HG03571 (cell line): ENCODE data around the gene PCCB.
"Not testable (repeated sequence)": the region's sequence is repeated elsewhere in the genome, so short reads cannot be mapped to it uniquely, and the experiment has no call there.

Source experiments
- ATAC-seq: cut with Tn5 transposase; IDR thresholded peaks from one replicate; pipeline ENCODE4 v1.9.1; 2021; ENCODE audit not compliant: unreplicated experiment

The PCCB gene

DNA sequence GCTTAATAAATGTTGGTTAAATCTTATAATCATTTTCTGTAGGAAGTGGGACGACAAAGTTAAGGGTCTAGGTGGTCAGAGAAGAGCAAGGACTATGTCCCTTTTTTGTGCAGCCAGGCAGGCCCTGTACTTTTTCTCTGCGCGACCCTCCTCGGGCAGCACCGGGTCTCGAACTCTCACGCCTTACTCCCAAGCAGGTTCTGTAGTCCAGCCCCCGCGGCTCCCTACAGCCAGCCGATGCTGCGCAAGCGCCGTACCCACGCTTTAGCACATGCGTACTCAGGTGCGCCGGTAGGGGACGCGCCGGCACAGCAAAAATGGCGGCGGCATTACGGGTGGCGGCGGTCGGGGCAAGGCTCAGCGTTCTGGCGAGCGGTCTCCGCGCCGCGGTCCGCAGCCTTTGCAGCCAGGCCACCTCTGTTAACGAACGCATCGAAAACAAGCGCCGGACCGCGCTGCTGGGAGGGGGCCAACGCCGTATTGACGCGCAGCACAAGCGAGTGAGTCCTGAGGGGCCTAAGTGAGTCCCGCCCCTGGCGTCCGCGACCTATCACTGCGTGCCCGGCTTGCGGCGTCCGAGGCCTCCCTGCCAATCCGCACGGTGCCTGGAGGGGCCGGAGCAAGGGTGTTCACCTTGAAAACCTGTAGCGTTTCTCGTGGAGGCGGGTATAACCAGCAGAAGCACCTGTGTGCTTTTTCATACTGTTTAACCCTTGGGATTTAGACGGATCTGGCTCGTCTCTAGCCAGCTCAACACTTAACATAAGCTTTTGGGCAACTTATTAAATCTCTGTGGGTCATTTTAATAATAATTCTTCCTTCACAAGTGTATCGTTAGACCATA is at the start of gene PCCB:
Gene PCCB, plus strand, starts transcription at position 282 of the 844 bp plus-strand sequence. Its CDS starts 36 bp downstream, at position 318.
- ATAC-seq, result peak; percentile 98

DNA sequence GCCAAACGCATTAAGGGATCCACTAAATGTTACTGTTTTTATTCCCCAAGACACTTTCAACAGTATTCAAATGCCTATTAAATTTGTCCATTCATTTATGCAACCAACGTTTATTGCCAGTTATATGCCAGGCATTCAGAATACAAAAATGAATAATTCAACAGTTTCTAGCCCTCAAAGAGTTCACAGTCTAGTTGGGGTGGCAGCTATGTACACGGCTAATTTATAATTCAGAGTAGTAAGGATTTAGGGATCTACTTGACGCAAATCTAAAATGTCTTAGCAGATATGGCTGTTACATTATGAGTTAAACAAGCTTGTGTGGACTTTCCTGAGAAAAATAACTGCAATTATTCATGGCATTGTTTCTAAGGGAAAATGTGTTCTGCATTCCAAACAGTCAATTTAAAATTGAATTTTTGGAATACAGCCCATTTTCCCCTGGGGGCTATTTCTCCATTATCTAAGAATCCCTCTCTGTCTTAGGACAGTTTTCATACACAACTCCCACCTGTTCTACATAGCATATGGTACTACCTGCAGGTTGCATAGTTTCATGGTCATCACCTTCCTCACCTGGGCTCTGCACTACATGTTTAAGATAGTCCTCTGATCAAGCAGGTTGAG is 42.5 kb upstream of the PCCB start:
- ATAC-seq, result no peak

DNA sequence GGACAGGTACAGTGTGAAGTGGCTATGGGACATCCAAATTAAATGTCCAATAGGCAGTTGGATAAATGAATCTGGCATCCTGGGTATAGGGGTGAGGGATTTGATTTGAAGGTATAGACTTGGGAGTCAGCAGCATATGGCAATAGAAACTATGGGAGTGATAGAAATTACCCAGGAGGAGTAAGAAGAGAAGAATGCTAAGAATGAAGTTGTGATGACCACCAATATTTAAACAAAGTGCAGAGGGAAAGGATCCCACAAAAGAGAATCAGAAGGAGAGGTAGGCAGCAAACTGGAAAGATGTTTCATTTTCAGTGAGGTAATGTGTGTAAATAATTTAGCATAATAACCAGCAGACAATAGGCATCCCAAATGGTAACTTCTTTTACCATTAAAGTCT is 40.2 kb upstream of the PCCB start:
- ATAC-seq, result no peak

DNA sequence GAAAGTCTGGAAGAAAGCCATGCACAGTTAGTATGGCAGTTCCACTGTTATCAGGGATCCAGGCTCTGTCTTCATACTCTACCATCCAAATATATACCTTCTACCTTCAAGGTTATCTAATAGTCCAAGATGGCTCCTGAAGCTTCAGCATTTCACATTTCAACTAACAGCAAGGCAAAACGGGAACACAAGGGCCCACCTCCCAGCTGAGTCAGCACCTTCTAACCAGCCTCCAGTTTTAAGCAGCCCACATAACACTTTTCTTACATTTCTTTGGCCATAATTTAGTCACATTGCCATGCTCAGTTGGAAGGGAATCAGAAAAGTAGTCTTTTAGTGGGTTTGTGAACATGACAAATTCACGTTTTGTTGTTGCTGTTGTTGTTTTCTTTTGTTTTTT is 38.6 kb upstream of the PCCB start:
- ATAC-seq, result no peak

DNA sequence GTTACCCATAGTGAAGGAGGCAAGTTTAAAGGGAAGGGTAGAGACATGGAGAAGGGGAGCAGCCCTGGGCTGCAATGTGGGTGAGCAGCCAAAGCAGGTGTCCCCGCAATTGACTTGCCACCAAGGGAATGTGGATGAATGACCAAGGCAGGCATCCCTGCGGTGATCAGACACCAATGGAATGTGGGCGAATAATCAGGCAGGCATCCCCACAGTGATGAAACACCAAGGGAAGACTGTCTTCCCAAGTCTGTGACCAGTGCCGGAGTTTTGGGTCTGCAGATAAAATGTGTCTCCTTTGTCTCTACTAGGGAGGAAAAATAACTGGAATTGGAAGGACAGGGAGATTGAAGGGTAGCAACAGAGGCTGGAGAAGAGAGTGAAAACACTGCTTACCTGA is 27.4 kb upstream of the PCCB start:
- not testable (repeated sequence) for ATAC-seq

DNA sequence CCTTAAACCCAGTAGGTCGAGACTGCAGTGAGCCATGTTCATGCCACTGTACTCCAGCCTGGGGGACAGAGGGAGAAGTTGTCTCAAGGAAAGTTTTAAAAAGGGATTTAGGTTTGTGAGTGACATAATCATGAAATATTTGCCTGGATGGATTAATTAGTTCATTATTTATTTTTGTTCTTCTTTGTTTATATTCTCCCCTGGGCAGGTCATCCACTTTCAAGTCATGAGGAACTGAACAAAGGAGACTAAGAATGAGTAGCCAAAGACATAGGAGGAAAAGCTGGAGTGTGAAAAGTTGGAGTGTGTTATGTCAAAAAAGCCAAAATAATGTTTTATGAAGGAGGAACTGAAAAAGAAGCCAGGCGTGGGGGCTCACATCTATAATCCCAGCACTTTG is 17.7 kb upstream of the PCCB start:
- no peak for ATAC-seq

DNA sequence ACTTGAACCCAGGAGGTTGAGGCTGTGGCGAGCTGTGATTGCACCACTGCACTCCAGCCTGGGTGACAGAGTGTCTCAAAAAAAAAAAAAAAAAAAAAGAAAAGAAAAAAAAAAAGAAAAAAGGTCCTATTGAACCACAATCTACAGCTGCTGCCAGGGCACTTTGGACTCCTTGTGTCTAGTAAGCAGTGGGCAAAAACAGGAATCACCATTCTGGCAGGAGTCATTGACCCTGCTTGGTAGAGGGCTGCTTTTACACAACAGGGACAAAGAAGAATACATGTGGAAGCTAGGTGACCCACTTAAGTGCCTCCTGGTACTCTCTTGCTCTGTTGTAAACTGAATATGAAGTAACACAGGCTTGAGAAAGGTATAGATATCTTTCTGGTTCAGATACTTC is 14.6 kb upstream of the PCCB start:
- no peak for ATAC-seq

DNA sequence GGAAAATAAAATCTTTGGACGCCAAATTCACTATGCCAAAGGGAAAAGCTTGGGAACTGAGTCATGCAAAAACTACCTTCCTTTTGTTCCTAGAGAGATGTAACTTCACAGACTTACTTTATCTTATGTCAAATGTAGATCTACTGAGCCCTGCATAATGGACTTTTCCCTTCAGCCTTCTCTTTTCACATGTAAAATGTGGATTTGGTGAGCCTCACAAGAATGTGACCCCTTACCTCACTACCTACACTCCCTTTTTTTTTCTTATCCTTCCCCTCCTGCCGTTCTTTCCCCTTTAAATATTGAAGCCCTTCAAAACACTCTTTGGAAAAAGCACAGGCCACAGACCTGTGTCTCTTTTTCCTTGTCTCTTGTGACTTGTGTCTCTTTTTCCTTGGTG is 14.0 kb upstream of the PCCB start:
- ATAC-seq, result no peak

DNA sequence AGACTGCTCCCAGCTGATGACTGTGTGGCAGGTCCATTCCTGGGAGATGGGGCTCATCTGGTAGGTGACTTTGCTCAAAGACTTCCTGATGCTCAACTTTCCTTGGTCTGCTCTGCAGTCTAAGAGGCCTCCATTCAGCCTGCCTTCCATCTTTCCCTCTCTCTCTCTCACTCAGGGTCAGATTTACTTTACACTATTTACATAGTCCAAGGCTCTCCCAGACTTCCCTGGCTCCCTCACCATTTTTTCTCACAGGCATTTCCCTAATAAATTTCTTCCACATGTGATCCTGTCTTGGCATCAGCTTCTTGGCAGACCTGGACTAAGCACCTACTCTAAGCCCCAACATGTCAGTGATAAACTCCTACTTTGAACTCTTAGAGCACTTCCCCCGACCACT is 13.0 kb upstream of the PCCB start:
- ATAC-seq, result no peak

DNA sequence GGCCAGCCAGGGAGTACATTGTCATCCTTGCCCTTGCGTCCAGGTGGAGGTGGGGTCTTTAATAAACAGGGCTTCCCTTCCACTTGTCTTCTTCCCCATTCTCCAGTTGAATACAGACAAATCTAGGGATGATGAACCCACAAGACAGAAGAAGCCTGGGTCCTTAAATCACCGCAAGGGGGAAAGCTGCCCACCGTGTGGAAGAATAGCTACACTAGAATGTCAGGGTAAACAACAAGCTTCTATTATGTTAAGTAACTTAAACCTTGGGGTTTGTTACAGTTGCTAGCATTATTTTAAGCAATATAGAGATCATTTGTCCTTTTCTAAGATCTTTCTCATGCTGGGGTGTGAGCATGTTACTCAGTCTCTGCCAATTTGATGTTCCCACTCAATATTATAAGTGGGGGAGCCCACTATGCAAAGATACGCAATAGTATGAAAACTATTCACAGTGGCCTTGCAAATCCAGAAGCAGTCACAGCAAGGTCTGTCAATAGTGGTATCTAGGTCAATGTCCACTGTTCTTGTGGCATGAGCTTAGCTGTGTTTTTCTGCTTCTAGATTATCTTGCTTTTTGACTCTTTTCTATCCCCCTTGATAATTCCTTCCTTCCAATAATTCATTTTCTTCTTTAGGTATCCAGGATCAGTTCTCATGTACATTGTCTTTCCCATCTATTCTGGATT is 12.0 kb upstream of the PCCB start:
- ATAC-seq, result no peak

DNA sequence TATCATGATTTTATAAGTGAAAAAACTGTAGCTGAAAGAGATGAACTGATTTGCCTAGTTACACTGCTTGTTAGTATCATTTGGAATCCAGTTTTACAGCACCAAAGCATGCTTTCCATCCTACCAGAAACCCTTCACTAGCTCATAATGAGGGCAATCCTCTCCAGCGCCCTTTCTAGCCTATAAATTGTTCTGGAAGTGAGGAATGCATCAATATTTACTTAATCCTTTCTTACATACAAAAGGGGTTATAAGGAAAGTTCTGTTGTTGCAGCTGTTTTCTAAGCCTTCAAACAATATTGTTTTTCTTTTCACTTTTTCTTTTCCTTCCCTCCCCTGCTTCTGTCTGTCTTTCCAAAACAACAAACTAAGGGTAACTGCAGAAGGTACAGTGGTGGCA is 11.0 kb upstream of the PCCB start:
- no peak for ATAC-seq

DNA sequence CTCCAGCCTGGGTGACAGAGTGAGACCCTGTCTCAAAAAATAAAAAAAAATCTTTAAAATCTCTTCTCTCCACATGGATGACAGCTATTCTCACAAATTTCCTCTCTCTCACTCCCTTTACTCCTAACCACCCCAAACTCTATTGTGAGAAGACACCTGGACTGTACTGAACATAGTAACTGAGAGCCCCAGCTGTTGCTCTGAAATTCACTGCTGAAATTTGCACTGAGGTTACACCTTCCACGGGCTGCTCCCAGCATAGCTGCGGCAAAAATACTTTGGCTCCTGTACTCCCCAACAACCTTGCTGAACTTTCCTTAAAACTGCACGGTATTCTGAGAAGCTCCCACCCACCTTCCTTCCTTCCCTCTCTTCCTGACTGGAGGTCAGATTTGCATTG is 4.4 kb upstream of the PCCB start:
- no peak for ATAC-seq

DNA sequence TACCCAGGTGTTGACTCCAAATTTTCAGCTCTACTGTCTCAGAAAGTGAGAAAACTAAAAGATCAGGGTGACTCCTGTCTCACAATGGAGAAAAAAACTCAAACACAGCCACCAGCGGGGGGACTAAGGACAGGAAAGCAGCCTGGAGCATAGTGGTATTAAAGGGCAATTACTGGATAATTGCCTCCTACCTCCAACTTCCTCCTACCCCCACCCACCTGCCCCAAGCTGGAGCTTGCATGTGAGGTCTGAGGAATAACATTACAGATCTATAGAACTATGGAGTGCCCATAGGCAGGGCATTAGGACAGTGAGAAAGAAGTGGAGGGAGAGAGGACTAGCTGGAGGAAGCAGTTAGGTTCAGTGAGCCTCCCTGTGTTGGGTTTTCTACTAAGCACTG is 2.7 kb upstream of the PCCB start:
- ATAC-seq, result no peak

DNA sequence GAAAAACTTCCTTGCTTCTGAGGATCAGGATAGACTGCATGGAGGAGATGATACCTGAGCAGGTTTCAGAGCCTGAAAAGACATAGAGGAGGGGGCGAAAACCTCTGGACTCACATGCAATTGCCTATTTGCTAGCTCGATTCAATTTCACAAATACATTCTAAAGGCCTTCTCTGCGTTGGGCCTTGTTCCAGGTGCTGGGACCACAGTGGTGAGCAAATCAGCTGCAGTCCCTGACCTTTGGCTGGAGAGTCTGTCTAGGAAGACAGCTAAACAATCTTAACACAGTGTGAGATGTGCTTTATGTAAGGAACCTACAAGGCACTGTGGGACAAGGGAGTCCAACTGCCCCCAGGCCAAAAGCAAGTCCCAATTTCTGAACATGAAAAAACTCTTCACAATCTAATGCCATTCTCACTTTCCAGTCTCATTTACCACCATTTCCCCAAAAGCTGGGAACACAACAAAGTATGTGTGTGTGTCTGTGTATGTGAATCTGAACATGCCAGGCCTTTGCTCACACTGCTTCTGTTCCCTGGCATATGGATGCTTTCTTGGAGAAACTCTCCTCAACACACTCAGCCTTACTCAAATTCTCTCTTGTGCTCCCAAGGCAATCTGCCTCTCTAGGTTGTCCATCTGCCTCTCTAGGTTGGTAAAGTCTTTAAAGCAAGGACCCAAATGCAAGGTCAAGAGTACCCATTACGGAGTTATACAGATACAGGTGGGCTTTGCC is 2.1 kb upstream of the PCCB start:
- ATAC-seq, result no peak

DNA sequence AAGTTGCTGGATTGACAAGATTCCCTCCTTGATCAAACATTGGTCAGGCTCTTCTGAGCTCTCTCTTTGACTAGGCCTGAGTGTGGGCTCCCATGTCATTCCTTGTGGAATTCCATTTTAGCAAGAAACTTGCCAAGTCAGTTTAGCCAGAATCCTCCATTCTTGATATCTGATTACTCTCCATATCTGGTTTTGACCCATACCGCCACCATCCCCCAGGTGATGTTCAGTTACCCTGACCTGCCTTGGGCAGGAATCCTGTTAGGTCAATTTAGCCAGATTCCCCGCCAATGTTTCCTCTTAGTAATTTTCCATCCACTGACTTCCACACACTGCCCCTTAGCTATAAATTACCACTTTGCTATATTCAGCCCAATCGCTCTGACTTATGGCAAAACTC is 1.0 kb upstream of the PCCB start:
- no peak for ATAC-seq

DNA sequence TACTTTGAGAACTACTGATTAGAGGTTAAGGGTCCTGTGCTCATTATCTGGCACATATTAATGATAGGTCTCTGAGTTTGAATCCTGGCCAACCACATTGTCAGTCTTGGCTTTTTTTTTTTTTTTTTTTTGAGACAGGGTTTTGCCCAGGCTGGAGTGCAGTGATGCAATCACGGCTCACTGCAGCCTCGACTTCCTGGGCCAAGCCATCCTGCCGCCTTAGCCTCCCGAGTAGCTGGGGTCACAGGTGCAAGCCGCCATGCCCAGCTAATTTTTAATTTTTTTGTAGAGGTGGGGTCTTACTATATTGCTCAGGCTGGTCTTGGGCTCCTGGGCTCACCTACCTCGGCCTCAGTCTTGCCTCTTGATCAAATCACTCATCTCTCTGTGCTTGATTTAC is 547 bp upstream of the PCCB start:
- no peak for ATAC-seq

DNA sequence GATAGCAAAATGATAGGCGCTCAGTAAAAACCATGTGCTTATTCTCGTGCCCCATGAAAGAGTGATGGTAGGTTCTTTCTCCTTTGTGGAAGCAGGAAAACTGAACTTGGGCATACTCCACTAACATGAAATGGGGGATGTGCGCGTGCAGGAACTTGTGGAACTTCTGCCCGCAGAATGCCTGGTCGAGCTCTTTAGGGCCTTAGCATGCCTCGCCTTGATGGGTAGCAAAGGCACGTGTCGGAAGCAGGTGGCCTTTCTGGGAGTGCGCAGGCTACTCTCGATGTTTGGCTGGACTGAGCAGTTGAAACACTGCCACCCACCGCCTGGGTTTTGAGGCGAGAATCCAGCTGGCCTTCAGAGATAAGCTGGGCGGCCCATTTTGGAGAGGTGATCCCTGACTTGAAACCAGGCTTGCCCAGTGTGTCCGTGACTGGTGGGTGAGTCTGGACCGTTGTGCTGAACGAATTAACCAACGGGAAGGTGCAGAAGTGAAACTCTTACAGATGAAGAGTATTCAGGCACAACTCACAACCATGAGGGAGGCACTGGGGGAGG is 842 bp downstream of the PCCB start:
- ATAC-seq, result no peak

DNA sequence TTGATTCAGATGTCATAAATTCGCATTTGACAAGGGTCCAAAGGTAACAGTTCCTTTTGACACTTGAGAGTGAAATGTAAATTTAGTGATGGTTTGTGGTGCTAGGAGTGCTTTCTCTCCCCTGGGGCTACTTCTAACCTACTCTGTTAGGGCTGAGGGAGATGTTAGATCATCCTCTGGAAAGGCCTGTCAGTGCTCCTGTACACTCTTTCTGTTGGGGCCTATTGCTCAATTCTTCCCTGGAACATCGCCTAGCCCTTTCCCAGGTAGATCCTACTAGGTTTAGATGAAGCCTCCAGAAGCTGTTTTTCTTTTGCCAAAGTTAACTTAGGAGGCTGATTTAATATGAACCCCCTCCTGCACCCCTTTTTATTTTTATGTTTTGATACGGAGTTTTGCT is 1.4 kb downstream of the PCCB start:
- ATAC-seq, result no peak

DNA sequence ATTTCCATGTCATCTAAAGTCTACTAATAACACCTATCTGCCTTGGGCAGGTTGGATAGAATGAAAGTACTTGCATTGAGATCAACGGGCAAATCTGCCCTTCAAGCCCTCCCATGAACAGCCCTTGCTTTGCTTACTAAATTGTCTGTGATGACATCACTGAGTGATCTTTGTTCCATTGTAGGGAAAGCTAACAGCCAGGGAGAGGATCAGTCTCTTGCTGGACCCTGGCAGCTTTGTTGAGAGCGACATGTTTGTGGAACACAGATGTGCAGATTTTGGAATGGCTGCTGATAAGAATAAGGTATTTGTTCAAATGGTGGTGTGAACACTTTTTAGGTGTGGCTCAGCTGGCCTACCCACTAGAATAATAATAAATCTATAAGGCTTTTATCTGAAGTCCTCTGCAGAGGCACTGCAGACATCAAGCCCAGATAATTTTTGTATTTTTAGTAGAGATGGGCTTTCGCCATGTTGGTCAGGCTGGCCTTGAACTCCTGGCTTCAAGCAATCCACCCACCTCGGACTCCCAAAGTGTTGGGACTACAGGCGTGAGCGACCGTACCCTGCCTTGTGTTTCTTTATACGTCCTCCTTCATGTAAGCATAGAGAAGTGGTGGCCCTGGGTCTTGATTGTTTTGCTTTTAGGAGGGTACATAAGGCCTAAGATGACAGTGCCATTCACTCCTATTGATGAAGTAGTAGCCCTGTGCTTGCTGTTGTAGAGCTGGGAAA is 5.7 kb downstream of the PCCB start:
- ATAC-seq, result no peak

DNA sequence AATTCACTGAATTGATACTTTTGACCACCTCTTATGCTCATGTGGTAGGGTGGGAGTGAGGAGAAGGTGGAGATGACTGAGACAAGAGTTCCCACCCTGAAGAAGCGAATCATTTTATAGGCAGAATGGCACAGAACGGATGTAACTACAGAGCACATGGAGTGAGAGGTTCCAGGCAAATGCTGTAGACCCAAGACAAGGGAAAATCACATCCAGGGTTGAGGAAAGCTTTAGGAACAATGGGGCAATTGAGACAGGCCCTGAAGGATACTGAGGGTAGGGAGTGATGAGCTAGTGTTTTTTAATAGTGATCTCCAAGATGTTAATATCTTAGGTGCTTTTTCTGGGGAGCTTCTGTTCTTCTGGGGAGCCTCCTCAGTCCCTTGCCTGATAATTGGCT is 8.1 kb downstream of the PCCB start:
- no peak for ATAC-seq
